ENCODE results near the gene KCMF1. TPM values are rescaled to one million over a fixed set of nuclear protein-coding genes. Genes with fewer than 3 reads are reported as not detected.

The KCMF1 gene
- total RNA-seq, 2 donors from 2014 or later, result 96.2 to 118 TPM

- Histone ChIP-seq H3K27me3 (no peaks in the 10 kb centered on the region), H3K4me1 (peaks cover 3% of the 10 kb centered on the region), H3K9ac (ENCODE audit: low read depth in 2 of 2, low read length in 2 of 2) (no peak overlapping the region), H3K9me3 (no peaks in the 10 kb centered on the region), H3K36me3 (no peaks in the 10 kb centered on the region), H3K27ac (no peak overlapping the region), H3K4me3 (no peak overlapping the region)
- intact Hi-C loops (cut with DNase I), result no loop called here
- TF ChIP-seq, protein P1, sequence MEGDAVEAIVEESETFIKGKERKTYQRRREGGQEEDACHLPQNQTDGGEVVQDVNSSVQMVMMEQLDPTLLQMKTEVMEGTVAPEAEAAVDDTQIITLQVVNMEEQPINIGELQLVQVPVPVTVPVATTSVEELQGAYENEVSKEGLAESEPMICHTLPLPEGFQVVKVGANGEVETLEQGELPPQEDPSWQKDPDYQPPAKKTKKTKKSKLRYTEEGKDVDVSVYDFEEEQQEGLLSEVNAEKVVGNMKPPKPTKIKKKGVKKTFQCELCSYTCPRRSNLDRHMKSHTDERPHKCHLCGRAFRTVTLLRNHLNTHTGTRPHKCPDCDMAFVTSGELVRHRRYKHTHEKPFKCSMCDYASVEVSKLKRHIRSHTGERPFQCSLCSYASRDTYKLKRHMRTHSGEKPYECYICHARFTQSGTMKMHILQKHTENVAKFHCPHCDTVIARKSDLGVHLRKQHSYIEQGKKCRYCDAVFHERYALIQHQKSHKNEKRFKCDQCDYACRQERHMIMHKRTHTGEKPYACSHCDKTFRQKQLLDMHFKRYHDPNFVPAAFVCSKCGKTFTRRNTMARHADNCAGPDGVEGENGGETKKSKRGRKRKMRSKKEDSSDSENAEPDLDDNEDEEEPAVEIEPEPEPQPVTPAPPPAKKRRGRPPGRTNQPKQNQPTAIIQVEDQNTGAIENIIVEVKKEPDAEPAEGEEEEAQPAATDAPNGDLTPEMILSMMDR (IDR thresholded peaks at IDR 0.05), result no peak
- no peak for DNase-seq
Measured at GRCh38 chr2:84963323-84963691, 7.7 kb upstream of the KCMF1 start.

- Histone ChIP-seq H3K9ac (ENCODE audit: low read depth in 2 of 2, low read length in 2 of 2) (no peak overlapping the region), H3K9me3 (no peaks in the 10 kb centered on the region), H3K27ac (no peak overlapping the region), H3K4me3 (no peak overlapping the region), H3K36me3 (no peaks in the 10 kb centered on the region), H3K4me1 (peaks cover 3% of the 10 kb centered on the region), H3K27me3 (no peaks in the 10 kb centered on the region)
- intact Hi-C loops (cut with DNase I), result no loop called here
- no peak for DNase-seq
- TF ChIP-seq, protein P1 (IDR thresholded peaks at IDR 0.05), result no peak
Measured at GRCh38 chr2:84963692-84964405, 7.1 kb upstream of the KCMF1 start.

DNA sequence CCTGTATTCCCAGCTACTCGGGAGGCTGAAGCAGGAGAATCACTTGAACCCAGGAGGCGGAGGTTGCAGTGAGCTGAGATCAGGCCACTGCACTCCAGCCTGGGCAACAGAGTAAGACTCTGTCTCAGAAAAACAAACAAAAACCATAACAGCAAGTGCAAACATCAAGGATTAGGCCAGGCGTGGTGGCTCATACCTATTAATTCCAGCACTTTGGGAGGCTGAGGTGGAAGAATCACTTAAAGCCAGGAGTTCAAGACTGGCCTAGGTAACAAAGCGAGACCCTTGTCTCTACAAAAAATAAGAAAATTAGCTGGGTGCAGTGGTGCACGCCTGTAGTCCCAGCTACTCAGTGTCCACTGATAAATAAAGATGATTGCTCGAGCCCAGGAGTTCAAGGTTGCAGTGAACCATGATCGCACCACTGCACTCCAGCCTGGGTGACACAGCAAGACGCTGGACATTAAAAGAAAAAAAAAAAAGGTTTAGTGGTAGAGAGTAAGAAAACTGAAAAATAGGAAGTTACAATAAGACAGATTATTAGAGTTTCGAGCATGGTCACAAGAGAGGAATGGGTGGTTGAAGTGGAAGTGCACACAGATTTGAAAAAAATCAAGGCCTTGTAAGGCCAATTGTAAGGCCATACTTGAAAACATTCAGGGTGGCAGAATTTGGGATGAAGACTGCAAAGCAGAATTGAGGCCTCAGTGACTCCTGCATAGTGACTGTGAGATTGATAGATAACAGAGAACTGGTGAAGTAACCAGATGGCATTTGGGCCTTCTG, 6.4 kb upstream of the KCMF1 start:
- Histone ChIP-seq H3K27ac (no peak overlapping the region), H3K9ac (ENCODE audit: low read depth in 2 of 2, low read length in 2 of 2) (no peak overlapping the region), H3K4me1 (no peaks in the 10 kb centered on the region), H3K4me3 (no peak overlapping the region), H3K9me3 (no peaks in the 10 kb centered on the region), H3K27me3 (no peaks in the 10 kb centered on the region), H3K36me3 (no peaks in the 10 kb centered on the region)
- no peak for DNase-seq
- intact Hi-C loops (cut with DNase I), result no loop called here
- TF ChIP-seq, protein P1 (IDR thresholded peaks at IDR 0.05), result no peak

- no peaks in the 10 kb centered on the region for H3K36me3 ChIP-seq
- H3K9me3 ChIP-seq, result no peaks in the 10 kb centered on the region
- DNase-seq, result no peak
- no peak overlapping the region for H3K27ac ChIP-seq
- H3K4me1 ChIP-seq, result no peaks in the 10 kb centered on the region
- no peak overlapping the region for H3K4me3 ChIP-seq
- no peak overlapping the region for H3K9ac ChIP-seq (ENCODE audit: low read depth in 2 of 2, low read length in 2 of 2)
- TF ChIP-seq, protein P1 (IDR thresholded peaks at IDR 0.05), result no peak
- no peaks in the 10 kb centered on the region for H3K27me3 ChIP-seq
- intact Hi-C loops (cut with DNase I), result no loop called here
Measured at GRCh38 chr2:84965192-84965516, 5.8 kb upstream of the KCMF1 start.

GRCh38 chr2:84965827-84966226, 5.1 kb upstream of the KCMF1 start:
- H3K9ac ChIP-seq (ENCODE audit: low read depth in 2 of 2, low read length in 2 of 2), result no peak overlapping the region
- intact Hi-C loops (cut with DNase I), result no loop called here
- H3K27ac ChIP-seq, result no peak overlapping the region
- no peaks in the 10 kb centered on the region for H3K4me1 ChIP-seq
- TF ChIP-seq, protein P1 (IDR thresholded peaks at IDR 0.05), result no peak
- no peaks in the 10 kb centered on the region for H3K27me3 ChIP-seq
- H3K36me3 ChIP-seq, result no peaks in the 10 kb centered on the region
- no peak for DNase-seq
- H3K4me3 ChIP-seq, result no peak overlapping the region
- H3K9me3 ChIP-seq, result no peaks in the 10 kb centered on the region

Measured in colonic mucosa (tissue), 4 donors.